GM12874 (cell line): ENCODE measurements around the gene CALCOCO1.

Source experiments
- CTCF ChIP-seq: IDR thresholded peaks from 2 replicates; pipeline ENCODE4 v1.5.1; 2011; ENCODE audit warnings: low read depth, mild to moderate bottlenecking, control low read depth, low read length, moderate library complexity; ENCODE audit not compliant: insufficient read depth

The CALCOCO1 gene

DNA sequence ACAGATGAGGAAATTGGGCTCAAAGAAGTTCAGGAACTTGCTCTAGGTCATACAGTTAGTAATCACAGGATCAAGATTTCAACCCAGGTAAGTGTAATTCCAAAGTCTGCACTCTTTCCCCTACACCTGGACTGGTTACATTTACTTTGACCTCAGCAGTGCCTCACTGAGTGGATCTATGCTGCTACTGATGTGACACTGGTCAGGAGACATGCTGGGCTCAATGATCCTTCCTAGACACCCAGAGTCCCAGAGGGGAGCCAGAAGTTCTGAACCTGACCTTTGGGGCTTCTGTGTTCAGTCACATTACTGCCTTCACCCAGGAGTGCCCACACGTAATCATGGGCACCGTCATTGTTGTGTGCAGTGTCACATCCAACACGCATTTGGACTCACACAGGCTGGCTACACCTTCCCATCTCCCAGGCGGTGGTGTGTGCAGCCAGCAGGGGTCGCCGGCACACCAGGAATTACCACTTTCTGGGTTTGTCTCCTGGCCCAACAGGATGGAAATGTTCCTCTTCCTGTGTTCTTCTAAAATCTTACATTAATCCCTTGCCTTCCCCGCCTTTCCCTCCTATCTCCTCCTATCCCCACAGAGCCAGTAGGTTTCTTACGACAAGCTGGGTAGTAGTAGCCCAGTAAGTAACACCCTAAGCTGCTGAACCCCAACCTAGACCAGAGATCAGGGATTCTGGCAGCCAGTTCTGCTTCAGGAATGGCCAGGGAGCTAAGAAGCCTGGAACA is 25.6 kb downstream of the CALCOCO1 start:
- TF ChIP-seq CTCF, result peak; percentile 96

DNA sequence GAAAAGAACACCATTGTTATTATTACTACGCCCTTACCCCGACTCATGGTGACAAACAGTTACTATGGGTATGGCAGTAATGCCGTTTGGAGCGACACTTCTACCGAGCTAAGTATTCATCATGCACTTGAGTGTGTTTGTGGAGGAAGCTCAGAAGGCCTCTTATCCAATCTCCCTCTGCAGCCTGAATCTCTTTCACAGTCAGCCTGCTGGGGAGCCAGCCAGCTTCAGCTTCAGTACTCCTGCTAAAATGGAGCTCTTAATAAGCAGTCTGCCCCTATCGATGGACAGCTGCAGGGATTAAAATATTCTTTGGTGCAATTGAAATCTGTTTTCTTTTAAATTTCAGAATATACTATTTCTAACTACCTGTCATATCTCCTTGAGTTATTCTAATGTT is 26.7 kb downstream of the CALCOCO1 start:
- no peak for TF ChIP-seq CTCF

DNA sequence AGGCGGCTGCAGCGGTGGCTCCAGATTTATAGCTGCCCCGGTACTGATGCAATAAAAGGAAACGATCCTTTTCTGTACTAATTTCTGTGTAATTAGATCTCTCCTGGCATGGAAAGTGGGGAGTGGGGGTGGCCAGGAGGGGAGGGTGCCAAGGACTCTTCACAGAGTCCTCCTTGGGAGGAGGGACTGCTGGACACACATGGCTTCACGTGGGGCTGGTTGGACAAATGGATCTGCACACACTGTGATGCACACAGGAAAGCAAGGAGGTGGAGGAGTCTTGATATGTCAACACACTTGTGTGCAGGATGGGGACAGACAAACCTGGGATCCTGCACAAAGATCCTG is 27.6 kb downstream of the CALCOCO1 start:
- no peak for TF ChIP-seq CTCF

DNA sequence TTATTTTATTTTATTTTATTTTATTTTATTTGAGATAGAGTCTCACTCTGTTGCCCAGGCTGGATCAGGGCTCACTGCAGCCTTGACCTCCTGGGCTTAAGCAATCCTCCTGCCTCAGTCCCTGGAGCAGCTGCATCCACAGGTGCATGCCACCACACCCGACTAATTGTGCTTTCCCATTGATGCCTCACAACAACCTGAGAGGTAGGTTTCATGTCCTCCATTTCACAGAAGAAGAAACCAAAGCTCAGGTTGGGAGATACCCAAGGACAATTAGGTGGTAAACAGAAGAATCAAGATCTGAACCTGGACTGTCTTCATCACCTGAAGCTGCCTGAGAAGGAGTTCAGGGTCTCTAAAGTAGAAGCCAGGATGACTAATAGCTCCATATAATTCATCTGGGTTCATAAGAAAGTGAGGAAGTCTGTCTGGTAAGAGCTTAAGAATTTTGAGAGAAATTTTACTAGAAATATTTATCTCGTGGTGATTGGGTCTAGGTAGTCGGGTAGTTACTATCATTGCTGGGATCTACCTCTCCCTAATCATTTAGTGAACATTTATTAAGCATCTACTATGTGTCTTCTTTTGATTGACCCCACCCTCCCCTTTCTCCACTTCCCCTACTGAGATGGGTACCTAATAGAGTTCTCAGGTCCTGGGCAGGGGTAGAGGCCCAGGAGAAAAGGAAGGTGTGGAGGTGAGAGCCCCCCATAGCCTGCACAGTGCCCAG is 28.1 kb downstream of the CALCOCO1 start:
- TF ChIP-seq CTCF, result no peak

DNA sequence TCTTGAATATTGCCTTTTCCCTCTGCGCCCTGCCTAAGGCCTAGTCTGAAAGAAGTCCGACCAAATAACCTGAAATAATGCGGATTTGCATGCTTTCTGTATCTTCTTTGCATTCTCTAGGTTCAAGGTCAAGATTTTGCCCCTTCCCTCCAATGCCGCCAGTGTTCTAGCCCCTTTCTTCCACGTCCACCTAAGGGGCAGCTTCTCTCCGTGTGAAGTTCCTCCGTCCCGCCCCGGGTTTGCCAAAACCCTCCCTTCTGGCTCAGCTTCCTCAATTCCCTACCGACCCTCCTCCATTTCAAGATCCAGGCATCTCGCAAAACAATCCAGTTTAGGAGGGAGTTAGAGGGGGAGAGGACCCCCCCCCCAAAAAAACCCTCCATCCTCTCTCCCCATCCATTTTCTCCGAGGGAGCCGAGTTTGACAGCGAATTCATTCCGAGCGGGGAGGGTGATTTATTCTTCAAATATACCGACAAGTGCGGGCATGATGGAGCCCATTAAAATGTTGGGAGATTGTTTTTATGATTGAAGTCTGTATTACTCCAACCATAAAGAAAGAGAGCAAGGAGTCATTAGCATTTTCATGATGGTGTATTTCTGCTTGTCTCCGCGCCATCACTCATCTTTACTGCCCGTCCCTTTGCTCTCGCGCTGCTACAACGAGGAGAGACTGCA is 30.5 kb downstream of the CALCOCO1 start:
- no peak for TF ChIP-seq CTCF

- no peak for TF ChIP-seq CTCF
These were observed 31.0 kb downstream of the CALCOCO1 start for GRCh38 chr12:53696285-53696654.
